Measurements from ENCODE around the gene RABL3. TPM values are rescaled to one million over a fixed set of nuclear protein-coding genes. Genes with fewer than 3 reads are reported as not detected.

The RABL3 gene
- total and polyA plus RNA-seq, 2 of the 13 experiments (the other 11 are each of a cell fraction or from before 2014, with no cell fraction given): 4.8 to 31.9 TPM

DNA sequence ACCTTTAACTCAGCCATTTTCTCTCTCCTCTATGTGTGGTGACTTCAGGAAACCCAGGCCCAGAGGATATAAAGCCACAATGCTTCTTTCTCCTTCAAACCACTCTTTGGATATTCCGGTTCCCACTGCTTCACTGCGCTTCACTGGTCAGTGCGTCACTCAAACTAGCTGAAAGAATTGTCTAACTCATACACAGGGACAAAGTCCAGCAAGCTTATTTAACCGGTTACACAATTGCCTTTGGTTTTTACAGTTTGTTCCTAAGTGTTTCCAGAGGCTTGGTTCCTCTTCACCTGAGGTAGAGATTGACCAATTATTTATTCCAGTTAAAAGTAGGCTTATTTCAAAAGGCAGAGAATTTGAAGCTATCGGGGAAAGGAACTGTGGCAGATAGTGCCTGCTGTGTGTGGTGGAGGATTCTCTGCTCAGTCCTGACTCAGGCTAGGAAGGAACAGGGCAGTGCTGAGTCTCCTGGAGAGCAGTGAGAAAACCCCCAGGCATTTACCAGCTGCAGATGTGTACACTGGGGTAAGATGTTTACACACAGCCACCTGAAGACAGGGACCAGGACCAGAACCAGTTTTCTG is 60.1 kb downstream of the RABL3 start, which contains the start of gene HGD (continued):
- TF ChIP-seq, protein P1, sequence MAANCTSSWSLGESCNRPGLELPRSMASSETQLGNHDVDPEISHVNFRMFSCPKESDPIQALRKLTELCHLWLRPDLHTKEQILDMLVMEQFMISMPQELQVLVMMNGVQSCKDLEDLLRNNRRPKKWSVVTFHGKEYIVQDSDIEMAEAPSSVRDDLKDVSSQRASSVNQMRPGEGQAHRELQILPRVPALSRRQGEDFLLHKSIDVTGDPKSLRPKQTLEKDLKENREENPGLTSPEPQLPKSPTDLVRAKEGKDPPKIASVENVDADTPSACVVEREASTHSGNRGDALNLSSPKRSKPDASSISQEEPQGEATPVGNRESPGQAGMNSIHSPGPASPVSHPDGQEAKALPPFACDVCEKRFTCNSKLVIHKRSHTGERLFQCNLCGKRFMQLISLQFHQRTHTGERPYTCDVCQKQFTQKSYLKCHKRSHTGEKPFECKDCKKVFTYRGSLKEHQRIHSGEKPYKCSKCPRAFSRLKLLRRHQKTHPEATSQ (CRISPR knock-in tag; IDR thresholded peaks at IDR 0.05; ENCODE audit: borderline replicate concordance): peak; percentile 45; the same call in 1 of the 2 replicates
- TF ChIP-seq, protein P2, sequence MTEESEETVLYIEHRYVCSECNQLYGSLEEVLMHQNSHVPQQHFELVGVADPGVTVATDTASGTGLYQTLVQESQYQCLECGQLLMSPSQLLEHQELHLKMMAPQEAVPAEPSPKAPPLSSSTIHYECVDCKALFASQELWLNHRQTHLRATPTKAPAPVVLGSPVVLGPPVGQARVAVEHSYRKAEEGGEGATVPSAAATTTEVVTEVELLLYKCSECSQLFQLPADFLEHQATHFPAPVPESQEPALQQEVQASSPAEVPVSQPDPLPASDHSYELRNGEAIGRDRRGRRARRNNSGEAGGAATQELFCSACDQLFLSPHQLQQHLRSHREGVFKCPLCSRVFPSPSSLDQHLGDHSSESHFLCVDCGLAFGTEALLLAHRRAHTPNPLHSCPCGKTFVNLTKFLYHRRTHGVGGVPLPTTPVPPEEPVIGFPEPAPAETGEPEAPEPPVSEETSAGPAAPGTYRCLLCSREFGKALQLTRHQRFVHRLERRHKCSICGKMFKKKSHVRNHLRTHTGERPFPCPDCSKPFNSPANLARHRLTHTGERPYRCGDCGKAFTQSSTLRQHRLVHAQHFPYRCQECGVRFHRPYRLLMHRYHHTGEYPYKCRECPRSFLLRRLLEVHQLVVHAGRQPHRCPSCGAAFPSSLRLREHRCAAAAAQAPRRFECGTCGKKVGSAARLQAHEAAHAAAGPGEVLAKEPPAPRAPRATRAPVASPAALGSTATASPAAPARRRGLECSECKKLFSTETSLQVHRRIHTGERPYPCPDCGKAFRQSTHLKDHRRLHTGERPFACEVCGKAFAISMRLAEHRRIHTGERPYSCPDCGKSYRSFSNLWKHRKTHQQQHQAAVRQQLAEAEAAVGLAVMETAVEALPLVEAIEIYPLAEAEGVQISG (CRISPR knock-in tag; IDR thresholded peaks at IDR 0.05): peak; percentile 28; the same call in 1 of the 2 replicates
- TF ChIP-seq RAD21 (CRISPR knock-in tag; IDR thresholded peaks at IDR 0.05): no peak
- TF ChIP-seq, protein P3, sequence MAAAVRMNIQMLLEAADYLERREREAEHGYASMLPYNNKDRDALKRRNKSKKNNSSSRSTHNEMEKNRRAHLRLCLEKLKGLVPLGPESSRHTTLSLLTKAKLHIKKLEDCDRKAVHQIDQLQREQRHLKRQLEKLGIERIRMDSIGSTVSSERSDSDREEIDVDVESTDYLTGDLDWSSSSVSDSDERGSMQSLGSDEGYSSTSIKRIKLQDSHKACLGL (CRISPR knock-in tag; IDR thresholded peaks at IDR 0.05): no peak
- TF ChIP-seq ZNF337 (CRISPR knock-in tag; IDR thresholded peaks at IDR 0.05; ENCODE audit: borderline replicate concordance, low read depth): no peak
- no peak for TF ChIP-seq NONO (IDR thresholded peaks at IDR 0.05)
- peak; percentile 60 for TF ChIP-seq NONO (CRISPR knock-in tag; conservative IDR thresholded peaks at IDR 0.05)
- TF ChIP-seq FOXP1 (IDR thresholded peaks at IDR 0.05): no peak
- TF ChIP-seq FOXP1 (CRISPR knock-in tag; IDR thresholded peaks at IDR 0.05): peak; percentile 69; the same call in 1 of the 2 replicates
- TF ChIP-seq, protein P4, sequence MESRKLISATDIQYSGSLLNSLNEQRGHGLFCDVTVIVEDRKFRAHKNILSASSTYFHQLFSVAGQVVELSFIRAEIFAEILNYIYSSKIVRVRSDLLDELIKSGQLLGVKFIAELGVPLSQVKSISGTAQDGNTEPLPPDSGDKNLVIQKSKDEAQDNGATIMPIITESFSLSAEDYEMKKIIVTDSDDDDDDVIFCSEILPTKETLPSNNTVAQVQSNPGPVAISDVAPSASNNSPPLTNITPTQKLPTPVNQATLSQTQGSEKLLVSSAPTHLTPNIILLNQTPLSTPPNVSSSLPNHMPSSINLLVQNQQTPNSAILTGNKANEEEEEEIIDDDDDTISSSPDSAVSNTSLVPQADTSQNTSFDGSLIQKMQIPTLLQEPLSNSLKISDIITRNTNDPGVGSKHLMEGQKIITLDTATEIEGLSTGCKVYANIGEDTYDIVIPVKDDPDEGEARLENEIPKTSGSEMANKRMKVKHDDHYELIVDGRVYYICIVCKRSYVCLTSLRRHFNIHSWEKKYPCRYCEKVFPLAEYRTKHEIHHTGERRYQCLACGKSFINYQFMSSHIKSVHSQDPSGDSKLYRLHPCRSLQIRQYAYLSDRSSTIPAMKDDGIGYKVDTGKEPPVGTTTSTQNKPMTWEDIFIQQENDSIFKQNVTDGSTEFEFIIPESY (CRISPR knock-in tag; IDR thresholded peaks at IDR 0.05): no peak
- no peak for TF ChIP-seq SP140L (CRISPR knock-in tag; IDR thresholded peaks at IDR 0.05; ENCODE audit: borderline replicate concordance)
- TF ChIP-seq EHMT2 (IDR thresholded peaks at IDR 0.05; ENCODE audit: borderline replicate concordance, low read depth, low read length): no peak
- TF ChIP-seq, protein P5, sequence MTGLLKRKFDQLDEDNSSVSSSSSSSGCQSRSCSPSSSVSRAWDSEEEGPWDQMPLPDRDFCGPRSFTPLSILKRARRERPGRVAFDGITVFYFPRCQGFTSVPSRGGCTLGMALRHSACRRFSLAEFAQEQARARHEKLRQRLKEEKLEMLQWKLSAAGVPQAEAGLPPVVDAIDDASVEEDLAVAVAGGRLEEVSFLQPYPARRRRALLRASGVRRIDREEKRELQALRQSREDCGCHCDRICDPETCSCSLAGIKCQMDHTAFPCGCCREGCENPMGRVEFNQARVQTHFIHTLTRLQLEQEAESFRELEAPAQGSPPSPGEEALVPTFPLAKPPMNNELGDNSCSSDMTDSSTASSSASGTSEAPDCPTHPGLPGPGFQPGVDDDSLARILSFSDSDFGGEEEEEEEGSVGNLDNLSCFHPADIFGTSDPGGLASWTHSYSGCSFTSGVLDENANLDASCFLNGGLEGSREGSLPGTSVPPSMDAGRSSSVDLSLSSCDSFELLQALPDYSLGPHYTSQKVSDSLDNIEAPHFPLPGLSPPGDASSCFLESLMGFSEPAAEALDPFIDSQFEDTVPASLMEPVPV (CRISPR knock-in tag; IDR thresholded peaks at IDR 0.05): no peak
- no peak for TF ChIP-seq ARNT (IDR thresholded peaks at IDR 0.05)
- peak; percentile 99 for TF ChIP-seq HNF4A (CRISPR knock-in tag; IDR thresholded peaks at IDR 0.05)
- no peak for TF ChIP-seq ZKSCAN5 (CRISPR knock-in tag; IDR thresholded peaks at IDR 0.05)
- TF ChIP-seq SIN3A (IDR thresholded peaks at IDR 0.05; ENCODE audit: borderline replicate concordance, low read depth, low read length): peak; percentile 92
- TF ChIP-seq ZBTB7A (CRISPR knock-in tag; IDR thresholded peaks at IDR 0.05): no peak
- TF ChIP-seq SP4 (CRISPR knock-in tag; IDR thresholded peaks at IDR 0.05): no peak
- TF ChIP-seq KAT8 (CRISPR knock-in tag; IDR thresholded peaks at IDR 0.05): peak; percentile 83
- peak; percentile 59; the same call in 1 of the 2 replicates for TF ChIP-seq SIX1 (CRISPR knock-in tag; IDR thresholded peaks at IDR 0.05; ENCODE audit: borderline replicate concordance)
- 0 out of 2 replicates have a peak, but pooled peaks have one; percentile 60 for TF ChIP-seq KLF11 (CRISPR knock-in tag; IDR thresholded peaks at IDR 0.05)
- TF ChIP-seq NFKBIZ (CRISPR knock-in tag; IDR thresholded peaks at IDR 0.05): peak; percentile 70; the same call in 1 of the 2 replicates

All from HepG2 (cell line).